Naive thymus-derived CD4-positive, alpha-beta T cell (primary cell): Measurements from ENCODE around the gene RPS23. TPM values are rescaled to one million over a fixed set of nuclear protein-coding genes. Genes with fewer than 3 reads are reported as not detected.
A peak's percentile ranks its signal among the peaks of the same experiment; 100 is the strongest.
"Not testable (repeated sequence)": the region's sequence is repeated elsewhere in the genome, so short reads cannot be mapped to it uniquely, and the experiment has no call there.

Experiments
- ATAC-seq: fragments of 150-1000 bp; cut with Tn5 transposase; 2 replicates; pipeline ENCODE4 v1.10.0; 2021; ENCODE audit warnings: mild to moderate bottlenecking, moderate library complexity
- CTCF ChIA-PET: fragments of 350-600 bp; sonication (Branson Sonifier 250); formaldehyde crosslinking; loops from one replicate; lab custom pipeline; 2021; ENCODE audit warnings: antibody characterized with exemption; lab: Charles Lee
- POLR2A ChIA-PET: fragments of 350-600 bp; sonication (Branson Sonifier 250); formaldehyde crosslinking; loops from one replicate; lab custom pipeline; 2021; ENCODE audit warnings: antibody characterized with exemption, inconsistent platforms; lab: Charles Lee
- DNase-seq, 9 donors: peaks; one replicate each; pipeline versions ENCODE4 v3.0.0 to v3.0.0-alpha.2; 2020 to 2022; ENCODE audit warnings: mixed read lengths in 1 of 9
- H3K27ac ChIP-seq: one replicate; pipeline ENCODE4 v1.7.0; 2013; ENCODE audit warnings: mild to moderate bottlenecking, low read depth, low read length, moderate library complexity
- H3K27me3 ChIP-seq, 2 donors: one replicate each; pipeline ENCODE4 v1.7.0; 2013; ENCODE audit warnings: low read length in 2 of 2, mild to moderate bottlenecking in 2 of 2, moderate library complexity in 2 of 2; ENCODE audit not compliant: control insufficient read depth in 2 of 2, insufficient read depth in 2 of 2
- H3K36me3 ChIP-seq, 3 experiments: 1 replicate in 2 of 3; 2 replicates in 1 of 3; pipeline ENCODE4 v1.7.0; 2013; ENCODE audit warnings: low read length in 3 of 3, mild to moderate bottlenecking in 3 of 3, moderate library complexity in 1 of 3; ENCODE audit not compliant: insufficient read depth in 3 of 3, control insufficient read depth in 2 of 3
- H3K4me1 ChIP-seq, 2 donors: one replicate each; pipeline ENCODE4 v1.7.0; 2013; ENCODE audit warnings: low read length in 2 of 2, mild to moderate bottlenecking in 2 of 2, moderate library complexity in 1 of 2; ENCODE audit not compliant: control insufficient read depth in 2 of 2, insufficient read depth in 2 of 2
- H3K4me3 ChIP-seq: 2 replicates; pipeline ENCODE4 v1.7.0; 2013; ENCODE audit warnings: mild to moderate bottlenecking, low read length
- H3K9me3 ChIP-seq, 3 experiments: 1 replicate in 2 of 3; 2 replicates in 1 of 3; pipeline ENCODE4 v1.7.0; 2013; ENCODE audit warnings: low read length in 3 of 3; ENCODE audit not compliant: control insufficient read depth in 2 of 3
- H3K27ac Mint-ChIP-seq, 9 donors: one replicate each; pipeline ENCODE4 v1.8.0; 2020 to 2022; ENCODE audit warnings: mixed read lengths in 9 of 9, mild to moderate bottlenecking in 8 of 9, moderate library complexity in 5 of 9, inconsistent platforms in 2 of 9
- H3K27me3 Mint-ChIP-seq, 5 donors: one replicate each; pipeline ENCODE4 v1.8.0; 2021 to 2022; ENCODE audit warnings: mixed read lengths in 5 of 5, mild to moderate bottlenecking in 1 of 5
- H3K36me3 Mint-ChIP-seq, 5 donors: one replicate each; pipeline ENCODE4 v1.8.0; 2020 to 2022; ENCODE audit warnings: mixed read lengths in 5 of 5, mild to moderate bottlenecking in 3 of 5, inconsistent platforms in 1 of 5
- H3K4me1 Mint-ChIP-seq, 7 donors: one replicate each; pipeline ENCODE4 v1.8.0; 2020 to 2022; ENCODE audit warnings: mixed read lengths in 7 of 7, mild to moderate bottlenecking in 3 of 7, inconsistent platforms in 1 of 7
- H3K4me3 Mint-ChIP-seq, 10 donors: one replicate each; pipeline ENCODE4 v1.8.0; 2020 to 2022; ENCODE audit warnings: mild to moderate bottlenecking in 10 of 10, mixed read lengths in 10 of 10, moderate library complexity in 6 of 10, inconsistent platforms in 2 of 10
- H3K9me3 Mint-ChIP-seq, 11 donors: one replicate each; pipeline ENCODE4 v1.8.0; 2020 to 2022; ENCODE audit warnings: mixed read lengths in 11 of 11, mild to moderate bottlenecking in 4 of 11, inconsistent platforms in 1 of 11, moderate library complexity in 1 of 11
- intact Hi-C, 2 donors: fragments of 100-400 bp; cut with micrococcal nuclease; formaldehyde crosslinking; loops; one replicate each; pipeline ENCODE4 v1.15.1; 2023
- polyA plus RNA-seq, 2 donors: library from polyadenylated mRNA; unstranded; fragments of 300-500 nt; fragmentation: Illumina TruSeq; gene quantifications; one replicate each; pipeline ENCODE4 v1.2.3, GENCODE V29; 2021
- total RNA-seq, 6 experiments: library from RNA in 5 of 6; stranded (reverse) in 5 of 6; gene quantifications; 1 replicate in 5 of 6; 2 replicates in 1 of 6; pipeline ENCODE4 v1.2.3 and lab custom pipeline; 2021 to 2026

RPS23 gene
- total and polyA plus RNA-seq, 7 experiments from 2014 or later, result 2,233 to 4,971 (median 3,899) TPM

DNA sequence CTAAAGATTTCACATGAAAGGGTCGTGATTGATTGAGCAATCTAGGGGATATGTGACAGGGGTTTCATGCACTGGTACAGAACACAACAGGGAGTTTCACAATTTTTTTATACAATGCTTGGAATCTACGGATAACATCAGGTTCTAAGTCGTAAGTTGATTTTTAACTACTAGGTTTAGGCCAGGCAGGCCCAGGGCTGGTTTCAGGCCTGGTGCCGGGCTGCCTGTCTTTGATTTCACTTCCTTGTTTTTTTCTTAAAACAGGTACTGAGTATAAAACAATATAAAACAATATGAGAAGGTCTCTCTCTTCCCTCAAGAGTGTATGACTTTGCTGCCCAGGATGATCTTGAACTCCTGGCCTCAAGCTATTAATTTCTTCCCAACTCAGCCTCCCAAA is 4.7 kb downstream of the RPS23 start:
- H3K4me3 Mint-ChIP-seq, DNase-seq, CTCF ChIA-PET, H3K9me3 ChIP-seq, H3K4me3 ChIP-seq, H3K27me3 Mint-ChIP-seq, ATAC-seq, H3K27me3 ChIP-seq, H3K27ac ChIP-seq, H3K9me3 Mint-ChIP-seq: not testable (repeated sequence)
- peak overlapping the region in 1 of 9 donors; percentile 52 for H3K27ac Mint-ChIP-seq
- POLR2A ChIA-PET, result interaction anchor here (0.6 kb wide), 1 partner anchor 14 kb away, joined by 3 read pairs; no protein-coding TSS in a partner anchor
- peaks cover 6 to 32% (median 14%) of the 10 kb centered on the region in 3 experiments for H3K36me3 ChIP-seq
- H3K4me1 ChIP-seq, result peaks cover 12 to 13% of the 10 kb centered on the region in 2 donors
- intact Hi-C loops, result loop anchor here in 1 of 2 donors (10.0 kb wide), 1 partner anchor 1071 kb away; no protein-coding TSS in a partner anchor
- H3K4me1 Mint-ChIP-seq, result peaks cover 10 to 57% (median 36%) of the 10 kb centered on the region in 7 donors
- H3K36me3 Mint-ChIP-seq, result peaks cover 7 to 61% (median 46%) of the 10 kb centered on the region in 5 donors

DNA sequence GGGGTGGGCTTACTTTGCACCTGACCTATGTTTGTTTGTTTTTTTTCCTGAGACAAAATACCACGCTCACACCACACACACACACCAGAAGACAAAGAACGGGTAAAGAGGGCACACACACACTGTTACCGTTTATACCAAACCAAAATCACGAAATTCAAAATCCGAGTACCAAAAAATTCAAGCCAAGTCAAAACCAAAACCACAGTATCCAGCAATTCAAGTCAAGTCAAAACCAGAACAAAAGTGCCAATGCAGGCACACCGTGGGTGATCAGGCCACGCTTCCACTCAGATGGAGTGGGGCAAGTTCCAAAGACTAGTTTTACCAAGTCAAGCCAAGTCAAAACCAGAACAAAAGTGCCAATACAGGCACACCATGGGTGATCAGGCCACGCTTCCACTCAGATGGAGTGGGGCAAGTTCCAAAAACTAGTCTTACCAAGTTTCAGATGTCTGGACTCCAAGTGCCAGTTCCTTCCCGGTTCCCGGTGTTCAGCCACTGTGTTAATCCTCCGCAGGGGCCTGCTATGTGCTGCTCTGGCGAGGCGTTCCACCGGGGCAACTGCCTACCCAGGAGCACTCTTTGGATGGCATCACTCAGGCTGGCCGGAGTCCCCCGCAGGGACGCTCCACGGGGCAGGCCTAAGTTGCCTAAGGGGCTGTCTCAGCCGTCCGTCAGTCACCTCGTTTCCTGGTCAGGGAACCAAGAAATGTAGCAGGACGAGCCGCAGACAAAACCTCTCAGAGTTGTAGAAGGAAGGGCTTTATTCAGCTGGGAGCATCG is 5.4 kb downstream of the RPS23 start:
- ATAC-seq, POLR2A ChIA-PET, H3K9me3 ChIP-seq, H3K27me3 Mint-ChIP-seq, CTCF ChIA-PET, H3K4me3 ChIP-seq, H3K27ac Mint-ChIP-seq, H3K27me3 ChIP-seq, DNase-seq, H3K27ac ChIP-seq: not testable (repeated sequence)
- Histone ChIP-seq H3K36me3 (peaks cover 6 to 32% (median 14%) of the 10 kb centered on the region in 3 experiments), H3K4me1 (peaks cover 12 to 13% of the 10 kb centered on the region in 2 donors)
- Mint-ChIP-seq H3K36me3 (peaks cover 7 to 65% (median 48%) of the 10 kb centered on the region in 5 donors), H3K4me1 (peaks cover 8 to 51% (median 31%) of the 10 kb centered on the region in 7 donors), H3K9me3 (peaks cover 0 to 12% (median under 1%) of the 10 kb centered on the region in 11 donors), H3K4me3 (peak overlapping the region in 1 of 10 donors; percentile 37)
- intact Hi-C loops, result loop anchor here in 1 of 2 donors (10.0 kb wide), 1 partner anchor 1072 kb away; no protein-coding TSS in a partner anchor

GRCh38 chr5:82269363-82269762 is 8.8 kb downstream of the RPS23 start:
- H3K9me3 Mint-ChIP-seq, result peaks cover 0 to 21% (median 4%) of the 10 kb centered on the region in 11 donors
- H3K4me3 ChIP-seq, H3K4me1 ChIP-seq, CTCF ChIA-PET, ATAC-seq, DNase-seq, H3K4me3 Mint-ChIP-seq, H3K27me3 ChIP-seq, H3K9me3 ChIP-seq, H3K36me3 ChIP-seq, H3K27me3 Mint-ChIP-seq, intact Hi-C loops, H3K27ac ChIP-seq: not testable (repeated sequence)
- H3K27ac Mint-ChIP-seq, result peak overlapping the region in 1 of 9 donors; percentile 44
- peaks cover 2 to 20% (median 7%) of the 10 kb centered on the region in 7 donors for H3K4me1 Mint-ChIP-seq
- peaks cover 0 to 46% (median 29%) of the 10 kb centered on the region in 5 donors for H3K36me3 Mint-ChIP-seq
- POLR2A ChIA-PET, result interaction anchor here (1.1 kb wide), 1 partner anchor 767 kb away, joined by 3 read pairs; no protein-coding TSS in a partner anchor

DNA sequence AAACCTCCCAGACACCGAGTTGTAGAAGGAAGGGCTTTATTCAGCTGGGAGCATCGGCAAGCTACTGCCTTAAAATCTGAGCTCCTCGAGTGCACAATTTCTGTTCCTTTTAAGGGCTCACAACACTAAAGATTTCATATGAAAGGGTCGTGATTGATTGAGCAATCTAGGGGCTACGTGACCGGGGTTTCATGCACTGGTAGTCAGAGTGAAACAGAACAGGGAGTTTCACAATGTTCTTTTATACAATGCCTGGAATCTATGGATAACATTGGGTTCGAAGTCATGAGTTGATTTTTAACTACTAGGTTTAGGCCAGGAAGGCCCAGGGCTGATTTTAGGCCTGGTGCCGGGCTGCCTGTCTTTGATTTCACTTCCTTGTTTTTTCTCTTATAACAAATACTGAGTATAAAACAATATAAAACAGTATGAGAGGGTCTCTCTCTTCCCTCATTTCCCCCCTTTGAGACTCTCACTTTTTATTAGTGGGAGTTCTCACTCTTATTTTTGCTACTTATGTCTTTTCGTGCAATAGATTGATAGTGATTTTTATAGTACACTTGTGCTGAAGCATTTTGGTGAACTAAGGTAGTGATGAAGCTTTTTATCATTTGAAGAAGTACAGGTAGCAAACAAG is 10.7 kb downstream of the RPS23 start:
- H3K9me3 Mint-ChIP-seq, result peaks cover 0 to 21% (median 4%) of the 10 kb centered on the region in 11 donors
- H3K4me1 Mint-ChIP-seq, ATAC-seq, CTCF ChIA-PET, H3K4me3 ChIP-seq, H3K27me3 Mint-ChIP-seq, H3K36me3 ChIP-seq, H3K27ac Mint-ChIP-seq, H3K27ac ChIP-seq, H3K4me3 Mint-ChIP-seq, H3K4me1 ChIP-seq, H3K9me3 ChIP-seq, H3K27me3 ChIP-seq, intact Hi-C loops, DNase-seq: not testable (repeated sequence)
- POLR2A ChIA-PET, result interaction anchor here (1.2 kb wide), 1 partner anchor 11 kb away, joined by 3 read pairs; the partner anchor contains the start of gene RPS23
- peaks cover 0 to 33% (median 17%) of the 10 kb centered on the region in 5 donors for H3K36me3 Mint-ChIP-seq

DNA sequence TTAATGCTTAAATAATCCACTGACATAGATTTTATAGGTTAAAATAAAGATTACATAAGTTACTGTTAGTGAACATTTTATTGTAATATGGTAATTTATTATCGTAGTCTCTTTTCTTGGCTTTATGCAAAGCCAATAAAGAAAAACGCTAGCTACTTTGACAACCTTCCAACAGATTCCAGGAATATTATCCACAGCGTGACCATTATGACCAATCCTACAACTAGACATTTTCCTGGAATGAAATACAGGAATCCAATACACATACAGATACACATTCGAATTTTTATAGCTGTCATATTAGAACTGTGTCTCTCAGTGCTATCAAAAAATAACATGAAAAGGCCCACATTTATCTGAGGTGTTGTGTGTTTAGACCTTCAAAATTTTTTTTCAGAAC is 13.1 kb downstream of the RPS23 start:
- H3K27me3 Mint-ChIP-seq, result no peaks in the 10 kb centered on the region

DNA sequence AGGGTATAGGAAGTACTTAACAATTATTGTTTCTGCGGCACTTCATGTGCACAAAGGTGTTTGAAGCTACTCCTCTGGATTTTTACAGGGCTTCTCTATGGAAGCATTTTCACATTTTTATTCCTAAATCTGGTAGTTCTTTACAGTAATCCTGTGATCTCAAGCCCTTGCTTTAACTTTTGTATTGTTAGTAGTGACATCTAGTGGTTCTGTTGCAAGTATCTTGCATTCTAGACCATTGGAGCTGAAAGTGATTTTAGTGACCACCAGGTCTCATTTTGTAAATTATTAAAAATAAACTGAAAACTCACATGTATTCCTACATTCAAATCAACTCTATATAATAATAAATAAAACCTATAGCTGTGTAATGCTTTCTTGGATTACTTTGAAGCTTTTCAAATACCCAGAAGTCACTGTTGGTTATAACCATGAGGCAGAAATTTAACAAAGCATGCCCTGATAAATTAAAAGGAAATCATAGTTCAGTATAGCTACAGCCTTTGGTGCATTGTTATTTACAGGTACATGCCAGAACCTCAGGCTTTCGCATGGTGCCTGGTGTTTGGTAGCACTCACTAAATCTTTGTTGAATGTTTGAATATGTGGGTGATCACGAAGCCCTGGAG is 18.9 kb downstream of the RPS23 start:
- intact Hi-C loops, result loop anchor here in 1 of 2 donors (1.0 kb wide), 1 partner anchor 834 kb away; no protein-coding TSS in a partner anchor
- Histone ChIP-seq H3K27ac (no peak overlapping the region), H3K4me3 (no peak overlapping the region), H3K9me3 (no peaks in the 10 kb centered on the region), H3K4me1 (no peaks in the 10 kb centered on the region), H3K36me3 (no peaks in the 10 kb centered on the region), H3K27me3 (no peaks in the 10 kb centered on the region)
- no peak overlapping the region for H3K4me3 Mint-ChIP-seq
- H3K27me3 Mint-ChIP-seq, result no peaks in the 10 kb centered on the region
- H3K36me3 Mint-ChIP-seq, result peaks cover 0 to 4% (median 0%) of the 10 kb centered on the region in 5 donors
- H3K27ac Mint-ChIP-seq, result no peak overlapping the region
- DNase-seq (no peak), ATAC-seq (no peak)
- H3K4me1 Mint-ChIP-seq, result no peaks in the 10 kb centered on the region
- CTCF ChIA-PET, result interaction anchor here (0.7 to 1.3 kb wide), 2 partner anchors 12 to 958 kb away, joined by 3 to 4 read pairs; partner anchors contain the start of gene ZCCHC9
- H3K9me3 Mint-ChIP-seq, result no peaks in the 10 kb centered on the region
- POLR2A ChIA-PET, result no interaction called here

More for the DNA sequence above, 13.1 kb downstream of the RPS23 start:
- CTCF ChIA-PET, result no interaction called here
- Histone ChIP-seq H3K9me3 (peaks cover 0 to 5% (median 0%) of the 10 kb centered on the region in 3 experiments), H3K4me1 (no peaks in the 10 kb centered on the region), H3K27me3 (no peaks in the 10 kb centered on the region), H3K36me3 (no peaks in the 10 kb centered on the region), H3K27ac (no peak overlapping the region), H3K4me3 (no peak overlapping the region)
- Mint-ChIP-seq H3K27ac (no peak overlapping the region), H3K4me3 (no peak overlapping the region), H3K9me3 (peaks cover 0 to 21% (median 4%) of the 10 kb centered on the region in 11 donors), H3K4me1 (no peaks in the 10 kb centered on the region), H3K36me3 (peaks cover 0 to 24% (median 15%) of the 10 kb centered on the region in 5 donors)
- ATAC-seq (no peak), DNase-seq (no peak)
- intact Hi-C loops, result no loop called here
- POLR2A ChIA-PET, result no interaction called here
